CD4-positive, alpha-beta T cell (primary cell): Measurements from ENCODE around the gene SUB1. TPM values are rescaled to one million over a fixed set of nuclear protein-coding genes. Genes with fewer than 3 reads are reported as not detected.

Experiments used
- ATAC-seq: fragments of 200-7000 bp; cut with Tn5 transposase; one replicate; pipeline ENCODE4 v1.10.0; 2022; ENCODE audit warnings: mild to moderate bottlenecking; ENCODE audit not compliant: poor library complexity
- CTCF ChIA-PET: fragments of 350-600 bp; sonication (Branson Sonifier 250); formaldehyde crosslinking; loops from one replicate; lab custom pipeline; 2021; ENCODE audit warnings: antibody characterized with exemption, inconsistent platforms; lab: Charles Lee
- POLR2A ChIA-PET: fragments of 350-600 bp; sonication (Branson Sonifier 250); formaldehyde crosslinking; loops from one replicate; lab custom pipeline; 2021; ENCODE audit warnings: antibody characterized with exemption, inconsistent platforms; lab: Charles Lee
- DNase-seq, 14 experiments: peaks; one replicate each; pipeline ENCODE4 v3.0.0-alpha.2; 2013 to 2020; ENCODE audit warnings: mixed read lengths in 2 of 14
- H3K27ac ChIP-seq, 2 donors: one replicate each; pipeline versions ENCODE4 v1.5.1 to v1.7.0; 2013; ENCODE audit warnings: low read length in 2 of 2, low read depth in 1 of 2, mild to moderate bottlenecking in 1 of 2
- H3K27me3 ChIP-seq, 2 experiments: 1 replicate in 1 of 2; 2 replicates in 1 of 2; pipeline versions ENCODE4 v1.6.1 to v1.7.0; 2013; ENCODE audit warnings: low read length in 2 of 2, control low read depth in 1 of 2, mild to moderate bottlenecking in 1 of 2, moderate library complexity in 1 of 2; ENCODE audit not compliant: insufficient read depth in 2 of 2, control insufficient read depth in 1 of 2
- H3K36me3 ChIP-seq: one replicate; pipeline ENCODE4 v1.6.1; 2013; ENCODE audit warnings: low read length, control low read depth; ENCODE audit not compliant: insufficient read depth
- H3K4me1 ChIP-seq: one replicate; pipeline ENCODE4 v1.6.1; 2013; ENCODE audit warnings: low read length, control low read depth; ENCODE audit not compliant: insufficient read depth
- H3K4me3 ChIP-seq: one replicate; pipeline ENCODE4 v1.5.1; 2013; ENCODE audit warnings: mild to moderate bottlenecking, low read length, moderate library complexity
- H3K9me3 ChIP-seq, 2 experiments: 1 replicate in 1 of 2; 2 replicates in 1 of 2; pipeline versions ENCODE4 v1.6.1 to v1.7.0; 2013; ENCODE audit warnings: low read length in 2 of 2, mild to moderate bottlenecking in 2 of 2, control low read depth in 1 of 2, moderate library complexity in 1 of 2; ENCODE audit not compliant: control insufficient read depth in 1 of 2, insufficient read depth in 1 of 2
- H3K27ac Mint-ChIP-seq: one replicate; pipeline ENCODE4 v1.8.0; 2020; ENCODE audit warnings: mixed read lengths
- H3K27me3 Mint-ChIP-seq: one replicate; pipeline ENCODE4 v1.8.0; 2021; ENCODE audit warnings: mixed read lengths
- H3K36me3 Mint-ChIP-seq: one replicate; pipeline ENCODE4 v1.8.0; 2021; ENCODE audit warnings: low read depth, mixed read lengths
- H3K4me1 Mint-ChIP-seq: one replicate; pipeline ENCODE4 v1.8.0; 2021; ENCODE audit warnings: low read depth, mixed read lengths
- H3K4me3 Mint-ChIP-seq: one replicate; pipeline ENCODE4 v1.8.0; 2020; ENCODE audit warnings: mild to moderate bottlenecking, mixed read lengths
- H3K9me3 Mint-ChIP-seq: one replicate; pipeline ENCODE4 v1.8.0; 2020; ENCODE audit warnings: mixed read lengths
- intact Hi-C, 2 experiments: fragments of 100-400 bp; cut with DNase I in 1 of 2; cut with micrococcal nuclease in 1 of 2; formaldehyde crosslinking; loops; one replicate each; pipeline versions ENCODE4 v1.15.1 to v1.9.0; 2023 to 2025; cut with DNase I, micrococcal nuclease
- total RNA-seq, 174 experiments: library from RNA in 2 of 174; stranded (reverse) in 2 of 174; gene quantifications; one replicate each; pipeline ENCODE4 v1.2.3 and lab custom pipeline; 2021 to 2026
- TF ChIP-seq, protein P1 (sequence below): fragments of 200-600 bp; IDR thresholded peaks from one replicate; pipeline ENCODE4 v1.8.0; 2022; ENCODE audit warnings: antibody characterized with exemption, mild to moderate bottlenecking

Gene SUB1
- total RNA-seq, 2 experiments from 2014 or later = 327 to 344 TPM

DNA sequence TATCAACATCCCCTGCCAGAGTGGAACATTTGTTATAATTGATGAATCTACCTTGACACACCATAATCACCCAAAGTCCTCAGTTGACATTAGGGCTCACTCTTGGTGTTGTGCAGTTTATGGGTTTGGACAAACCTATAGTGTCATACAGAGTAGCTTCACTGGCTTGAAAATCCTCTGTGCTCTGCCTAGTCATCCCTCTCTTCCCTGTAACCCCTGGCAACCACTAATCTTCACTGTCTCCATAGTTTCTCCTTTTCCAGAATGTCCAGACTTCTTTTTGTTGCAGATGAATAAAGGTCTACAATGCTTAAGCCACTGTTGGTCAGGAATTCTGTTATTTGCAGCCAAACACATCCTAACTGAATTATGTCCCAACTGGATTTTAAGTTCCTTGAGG is 22.5 kb upstream of the SUB1 start:
- intact Hi-C loops = no loop called here
- Mint-ChIP-seq H3K4me3 (no peak overlapping the region), H3K27me3 (no peaks in the 10 kb centered on the region), H3K27ac (no peak overlapping the region), H3K9me3 (no peaks in the 10 kb centered on the region), H3K4me1 (no peaks in the 10 kb centered on the region), H3K36me3 (peaks cover 20% of the 10 kb centered on the region)
- ChIA-PET POLR2A (no interaction called here), CTCF (no interaction called here)
- Histone ChIP-seq H3K9me3 (no peaks in the 10 kb centered on the region), H3K4me3 (no peak overlapping the region), H3K27me3 (no peaks in the 10 kb centered on the region), H3K27ac (no peak overlapping the region), H3K4me1 (no peaks in the 10 kb centered on the region), H3K36me3 (no peaks in the 10 kb centered on the region)
- no peak for ATAC-seq
- DNase-seq = no peak
- TF ChIP-seq, protein P1, sequence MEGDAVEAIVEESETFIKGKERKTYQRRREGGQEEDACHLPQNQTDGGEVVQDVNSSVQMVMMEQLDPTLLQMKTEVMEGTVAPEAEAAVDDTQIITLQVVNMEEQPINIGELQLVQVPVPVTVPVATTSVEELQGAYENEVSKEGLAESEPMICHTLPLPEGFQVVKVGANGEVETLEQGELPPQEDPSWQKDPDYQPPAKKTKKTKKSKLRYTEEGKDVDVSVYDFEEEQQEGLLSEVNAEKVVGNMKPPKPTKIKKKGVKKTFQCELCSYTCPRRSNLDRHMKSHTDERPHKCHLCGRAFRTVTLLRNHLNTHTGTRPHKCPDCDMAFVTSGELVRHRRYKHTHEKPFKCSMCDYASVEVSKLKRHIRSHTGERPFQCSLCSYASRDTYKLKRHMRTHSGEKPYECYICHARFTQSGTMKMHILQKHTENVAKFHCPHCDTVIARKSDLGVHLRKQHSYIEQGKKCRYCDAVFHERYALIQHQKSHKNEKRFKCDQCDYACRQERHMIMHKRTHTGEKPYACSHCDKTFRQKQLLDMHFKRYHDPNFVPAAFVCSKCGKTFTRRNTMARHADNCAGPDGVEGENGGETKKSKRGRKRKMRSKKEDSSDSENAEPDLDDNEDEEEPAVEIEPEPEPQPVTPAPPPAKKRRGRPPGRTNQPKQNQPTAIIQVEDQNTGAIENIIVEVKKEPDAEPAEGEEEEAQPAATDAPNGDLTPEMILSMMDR = no peak

DNA sequence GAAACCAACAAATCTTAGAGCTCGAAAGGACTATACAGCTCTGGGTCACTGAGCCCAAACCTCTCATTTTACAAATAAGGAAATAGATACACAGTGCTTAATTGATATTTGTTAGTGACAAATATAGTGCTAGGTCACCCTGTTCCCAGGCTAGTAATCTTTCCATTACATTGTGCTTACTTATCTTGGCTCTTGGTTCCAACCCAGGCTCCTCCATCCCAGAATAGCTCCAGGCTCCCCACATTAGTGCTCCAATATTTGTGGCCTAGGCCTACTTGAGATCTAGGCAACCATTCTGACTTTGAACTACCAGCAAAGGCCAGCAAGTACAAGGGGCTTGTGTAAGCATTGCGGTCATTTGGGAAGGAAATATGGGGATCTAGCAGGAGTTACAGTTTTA is 21.7 kb upstream of the SUB1 start:
- no peak for DNase-seq
- Histone ChIP-seq H3K27ac (no peak overlapping the region), H3K27me3 (no peaks in the 10 kb centered on the region), H3K4me1 (no peaks in the 10 kb centered on the region), H3K36me3 (no peaks in the 10 kb centered on the region), H3K9me3 (no peaks in the 10 kb centered on the region), H3K4me3 (no peak overlapping the region)
- ATAC-seq = no peak
- ChIA-PET POLR2A (no interaction called here), CTCF (no interaction called here)
- TF ChIP-seq, protein P1 = no peak
- Mint-ChIP-seq H3K27me3 (no peaks in the 10 kb centered on the region), H3K4me3 (no peak overlapping the region), H3K4me1 (no peaks in the 10 kb centered on the region), H3K27ac (no peak overlapping the region), H3K36me3 (peaks cover 20% of the 10 kb centered on the region), H3K9me3 (no peaks in the 10 kb centered on the region)
- intact Hi-C loops = no loop called here

DNA sequence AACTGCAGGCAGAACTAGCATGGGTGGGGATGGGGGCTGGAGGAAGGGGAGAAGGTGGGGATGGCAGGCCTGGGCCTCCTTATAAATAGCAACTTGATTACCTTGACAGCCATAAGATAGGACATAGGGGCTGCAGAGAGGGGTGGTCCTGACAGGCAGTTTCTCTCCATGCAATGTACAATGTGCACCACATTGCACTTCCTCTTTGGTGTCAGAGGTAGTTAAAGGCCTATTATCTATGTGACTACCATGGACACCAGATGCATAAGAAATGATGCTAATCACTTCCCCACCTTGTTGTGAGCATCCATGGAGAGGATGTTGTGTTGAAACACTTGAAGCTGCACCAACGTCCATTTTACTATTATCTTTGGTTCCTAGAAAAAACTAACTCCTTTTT is 20.2 kb upstream of the SUB1 start:
- ChIA-PET POLR2A (interaction anchor here (1.3 to 1.7 kb wide), 2 partner anchors 20 to 25 kb away, joined by 5 read pairs; partner anchors contain the start of gene SUB1), CTCF (no interaction called here)
- H3K9me3 Mint-ChIP-seq = no peaks in the 10 kb centered on the region
- no peak overlapping the region for H3K4me3 ChIP-seq
- no peaks in the 10 kb centered on the region for H3K4me1 Mint-ChIP-seq
- intact Hi-C loops = no loop called here
- H3K9me3 ChIP-seq = no peaks in the 10 kb centered on the region
- H3K4me1 ChIP-seq = no peaks in the 10 kb centered on the region
- DNase-seq (no peak), ATAC-seq (no peak)
- no peaks in the 10 kb centered on the region for H3K27me3 ChIP-seq
- peaks cover 24% of the 10 kb centered on the region for H3K36me3 Mint-ChIP-seq
- H3K36me3 ChIP-seq = no peaks in the 10 kb centered on the region
- TF ChIP-seq, protein P1 = no peak
- H3K27ac Mint-ChIP-seq = no peak overlapping the region
- H3K27me3 Mint-ChIP-seq = no peaks in the 10 kb centered on the region
- H3K4me3 Mint-ChIP-seq = no peak overlapping the region
- no peak overlapping the region for H3K27ac ChIP-seq
